ENCODE results near the gene BRAT1. TPM values are rescaled to one million over a fixed set of nuclear protein-coding genes. Genes with fewer than 3 reads are reported as not detected.

BRAT1 gene
- total and polyA plus RNA-seq, 2 donors (not counting 1 experiment from before 2014, with no cell fraction given) = 36.8 to 68.3 TPM

DNA sequence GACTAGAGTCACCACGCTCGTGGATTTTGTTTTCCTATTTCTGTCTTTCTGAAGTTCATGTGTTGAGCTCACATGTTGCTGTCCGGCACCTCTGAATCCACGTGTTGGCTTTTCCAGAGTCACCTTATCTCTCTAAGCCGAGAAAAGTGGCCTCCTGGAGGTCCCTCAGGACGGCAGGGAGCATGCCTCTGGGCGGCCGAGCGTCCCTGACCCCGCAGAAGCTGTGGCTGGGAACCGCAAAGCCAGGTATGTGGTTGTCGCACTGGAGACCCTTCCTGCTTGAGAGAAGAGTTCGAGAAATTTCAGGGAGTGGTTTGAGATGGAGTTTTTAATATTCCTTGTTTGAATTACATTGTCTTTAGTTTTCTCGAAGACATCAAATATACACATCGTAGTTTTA is 16.1 kb upstream of the BRAT1 start:
- 98% methylated on average over 14 of the region's 15 CpGs for WGBS (ENCODE audit: insufficient coverage)
- no peak for DNase-seq
- Histone ChIP-seq H3K27ac (ENCODE audit: low read length in 2 of 2) (no peak overlapping the region), H3K4me1 (ENCODE audit: control insufficient read depth in 2 of 2, insufficient read depth in 2 of 2, low read length in 2 of 2) (peaks cover 11 to 20% of the 10 kb centered on the region in 2 donors), H2AFZ (ENCODE audit: insufficient read depth, low read depth, low read length, poor library complexity, severe bottlenecking) (no peak overlapping the region), H3K4me3 (ENCODE audit: control extremely low read depth in 1 of 5, extremely low read depth in 1 of 5, insufficient read depth in 1 of 5, low read depth in 2 of 5, low read length in 4 of 5) (no peak overlapping the region), H3K79me2 (ENCODE audit: control insufficient read depth, insufficient read depth, low read length) (no peaks in the 10 kb centered on the region), H3K9ac (ENCODE audit: low read length) (no peak overlapping the region), H3K27me3 (replicated peaks in 1 of 4; ENCODE audit: control extremely low read depth in 1 of 4, control insufficient read depth in 3 of 4, insufficient read depth in 4 of 4, low read length in 3 of 4) (no peaks in the 10 kb centered on the region), H3K4me2 (replicated peaks; ENCODE audit: low read depth, low read length, poor library complexity, severe bottlenecking) (no peak overlapping the region), H3K36me3 (replicated peaks in 1 of 2; ENCODE audit: control extremely low read depth in 1 of 2, control insufficient read depth in 1 of 2, extremely low read depth in 1 of 2, insufficient read depth in 2 of 2, low read length in 1 of 2) (peaks cover 0 to 2% of the 10 kb centered on the region in 2 experiments), H3K9me3 (ENCODE audit: control extremely low read depth in 1 of 3, control insufficient read depth in 2 of 3, insufficient read depth in 1 of 3, low read length in 2 of 3) (no peaks in the 10 kb centered on the region), H4K20me1 (ENCODE audit: control insufficient read depth, insufficient read depth, low read length, poor library complexity, severe bottlenecking) (no peaks in the 10 kb centered on the region)
- TF ChIP-seq EZH2 (IDR thresholded peaks at IDR 0.05; ENCODE audit: borderline replicate concordance, insufficient read depth, low read depth, low read length, poor library complexity, severe bottlenecking) = no peak
- TF ChIP-seq, protein P1, sequence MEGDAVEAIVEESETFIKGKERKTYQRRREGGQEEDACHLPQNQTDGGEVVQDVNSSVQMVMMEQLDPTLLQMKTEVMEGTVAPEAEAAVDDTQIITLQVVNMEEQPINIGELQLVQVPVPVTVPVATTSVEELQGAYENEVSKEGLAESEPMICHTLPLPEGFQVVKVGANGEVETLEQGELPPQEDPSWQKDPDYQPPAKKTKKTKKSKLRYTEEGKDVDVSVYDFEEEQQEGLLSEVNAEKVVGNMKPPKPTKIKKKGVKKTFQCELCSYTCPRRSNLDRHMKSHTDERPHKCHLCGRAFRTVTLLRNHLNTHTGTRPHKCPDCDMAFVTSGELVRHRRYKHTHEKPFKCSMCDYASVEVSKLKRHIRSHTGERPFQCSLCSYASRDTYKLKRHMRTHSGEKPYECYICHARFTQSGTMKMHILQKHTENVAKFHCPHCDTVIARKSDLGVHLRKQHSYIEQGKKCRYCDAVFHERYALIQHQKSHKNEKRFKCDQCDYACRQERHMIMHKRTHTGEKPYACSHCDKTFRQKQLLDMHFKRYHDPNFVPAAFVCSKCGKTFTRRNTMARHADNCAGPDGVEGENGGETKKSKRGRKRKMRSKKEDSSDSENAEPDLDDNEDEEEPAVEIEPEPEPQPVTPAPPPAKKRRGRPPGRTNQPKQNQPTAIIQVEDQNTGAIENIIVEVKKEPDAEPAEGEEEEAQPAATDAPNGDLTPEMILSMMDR (IDR thresholded peaks at IDR 0.05) = no peak
- Mint-ChIP-seq H3K27me3 (no peaks in the 10 kb centered on the region), H3K9me3 (ENCODE audit: insufficient read depth) (no peaks in the 10 kb centered on the region), H3K4me3 (no peak overlapping the region), H3K27ac (no peak overlapping the region), H3K4me1 (peaks cover 23% of the 10 kb centered on the region)
- POLR2A ChIA-PET = no interaction called here
- no peak for ATAC-seq (ENCODE audit: low read depth)
- CTCF ChIA-PET = no interaction called here
- intact Hi-C loops (cut with micrococcal nuclease) = no loop called here

DNA sequence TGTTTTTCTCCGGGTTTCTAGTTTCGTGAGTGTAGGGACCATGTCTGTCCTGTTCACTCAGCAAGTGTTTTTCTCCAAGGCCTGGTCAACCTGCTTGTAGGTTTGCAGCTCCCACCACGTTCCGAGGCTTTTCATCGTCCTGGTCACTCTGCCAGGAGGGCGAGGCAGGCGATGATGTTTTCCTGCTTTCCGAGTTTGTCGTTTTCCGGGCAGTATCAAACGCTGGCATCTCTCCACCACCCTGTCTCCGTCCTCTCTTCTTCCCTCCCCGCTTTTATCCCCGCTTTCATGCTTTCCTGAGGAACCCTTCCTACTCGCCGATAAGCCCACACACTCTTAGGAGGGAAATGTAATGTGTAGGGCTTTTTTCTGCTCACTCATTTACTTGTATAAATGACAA is 14.7 kb upstream of the BRAT1 start:
- Mint-ChIP-seq H3K4me3 (no peak overlapping the region), H3K9me3 (ENCODE audit: insufficient read depth) (no peaks in the 10 kb centered on the region), H3K27ac (no peak overlapping the region), H3K27me3 (no peaks in the 10 kb centered on the region), H3K4me1 (peaks cover 23% of the 10 kb centered on the region)
- Histone ChIP-seq H3K9ac (ENCODE audit: low read length) (no peak overlapping the region), H3K27ac (ENCODE audit: low read length in 2 of 2) (no peak overlapping the region), H3K36me3 (replicated peaks in 1 of 2; ENCODE audit: control extremely low read depth in 1 of 2, control insufficient read depth in 1 of 2, extremely low read depth in 1 of 2, insufficient read depth in 2 of 2, low read length in 1 of 2) (peaks cover 0 to 2% of the 10 kb centered on the region in 2 experiments), H3K4me3 (ENCODE audit: control extremely low read depth in 1 of 5, extremely low read depth in 1 of 5, insufficient read depth in 1 of 5, low read depth in 2 of 5, low read length in 4 of 5) (no peak overlapping the region), H3K4me2 (replicated peaks; ENCODE audit: low read depth, low read length, poor library complexity, severe bottlenecking) (no peak overlapping the region), H3K4me1 (ENCODE audit: control insufficient read depth in 2 of 2, insufficient read depth in 2 of 2, low read length in 2 of 2) (peaks cover 11 to 20% of the 10 kb centered on the region in 2 donors), H3K79me2 (ENCODE audit: control insufficient read depth, insufficient read depth, low read length) (no peaks in the 10 kb centered on the region), H3K27me3 (replicated peaks in 1 of 4; ENCODE audit: control extremely low read depth in 1 of 4, control insufficient read depth in 3 of 4, insufficient read depth in 4 of 4, low read length in 3 of 4) (no peaks in the 10 kb centered on the region), H4K20me1 (ENCODE audit: control insufficient read depth, insufficient read depth, low read length, poor library complexity, severe bottlenecking) (no peaks in the 10 kb centered on the region), H2AFZ (ENCODE audit: insufficient read depth, low read depth, low read length, poor library complexity, severe bottlenecking) (no peak overlapping the region), H3K9me3 (ENCODE audit: control extremely low read depth in 1 of 3, control insufficient read depth in 2 of 3, insufficient read depth in 1 of 3, low read length in 2 of 3) (no peaks in the 10 kb centered on the region)
- intact Hi-C loops (cut with micrococcal nuclease) = no loop called here
- DNase-seq = no peak
- ChIA-PET POLR2A (no interaction called here), CTCF (no interaction called here)
- WGBS (ENCODE audit: insufficient coverage) = 91% methylated on average over 11 of the region's 16 CpGs
- TF ChIP-seq, protein P1 (IDR thresholded peaks at IDR 0.05) = no peak
- TF ChIP-seq EZH2 (IDR thresholded peaks at IDR 0.05; ENCODE audit: borderline replicate concordance, insufficient read depth, low read depth, low read length, poor library complexity, severe bottlenecking) = no peak
- no peak for ATAC-seq (ENCODE audit: low read depth)

All from B cell (primary cell).